OCI-LY1 (cell line): ENCODE measurements around the gene PDE4D.

Source experiments
- EZH2 ChIP-seq: fragments of 200-600 bp; sonication (generic), shearing (Covaris generic); IDR thresholded peaks from 2 replicates; pipeline ENCODE4 v1.8.0; 2017; ENCODE audit warnings: borderline replicate concordance, mixed run types, mild to moderate bottlenecking, antibody characterized with exemption, low read length, moderate library complexity, mixed read lengths
- TF ChIP-seq, protein P1 (sequence below): fragments of 200-600 bp; sonication (generic), shearing (Covaris generic); IDR thresholded peaks from 2 replicates; pipeline ENCODE4 v1.5.1; 2017; ENCODE audit warnings: mild to moderate bottlenecking, antibody characterized with exemption, low read length, moderate library complexity, mixed read lengths

DNA sequence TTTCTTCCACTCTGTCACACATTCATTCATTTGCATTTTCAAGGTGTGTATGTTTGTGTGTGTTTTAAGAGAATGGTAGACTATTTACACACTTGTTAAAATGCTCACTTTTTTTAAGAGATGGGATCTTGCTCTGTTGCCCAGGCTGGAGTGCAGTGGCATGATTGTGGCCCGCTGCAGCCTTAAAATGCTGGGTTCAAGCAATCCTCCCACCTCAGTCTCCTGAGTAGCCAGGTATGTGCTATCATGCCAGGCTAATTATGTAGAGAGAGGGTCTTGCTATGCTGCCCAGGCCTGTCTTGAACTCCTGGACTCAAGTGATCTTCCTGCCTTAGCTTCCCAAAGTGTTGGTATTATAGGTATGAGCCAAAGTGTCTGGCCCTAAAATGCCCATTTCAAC, 173.5 kb downstream of the PDE4D start:
- TF ChIP-seq, protein P1, sequence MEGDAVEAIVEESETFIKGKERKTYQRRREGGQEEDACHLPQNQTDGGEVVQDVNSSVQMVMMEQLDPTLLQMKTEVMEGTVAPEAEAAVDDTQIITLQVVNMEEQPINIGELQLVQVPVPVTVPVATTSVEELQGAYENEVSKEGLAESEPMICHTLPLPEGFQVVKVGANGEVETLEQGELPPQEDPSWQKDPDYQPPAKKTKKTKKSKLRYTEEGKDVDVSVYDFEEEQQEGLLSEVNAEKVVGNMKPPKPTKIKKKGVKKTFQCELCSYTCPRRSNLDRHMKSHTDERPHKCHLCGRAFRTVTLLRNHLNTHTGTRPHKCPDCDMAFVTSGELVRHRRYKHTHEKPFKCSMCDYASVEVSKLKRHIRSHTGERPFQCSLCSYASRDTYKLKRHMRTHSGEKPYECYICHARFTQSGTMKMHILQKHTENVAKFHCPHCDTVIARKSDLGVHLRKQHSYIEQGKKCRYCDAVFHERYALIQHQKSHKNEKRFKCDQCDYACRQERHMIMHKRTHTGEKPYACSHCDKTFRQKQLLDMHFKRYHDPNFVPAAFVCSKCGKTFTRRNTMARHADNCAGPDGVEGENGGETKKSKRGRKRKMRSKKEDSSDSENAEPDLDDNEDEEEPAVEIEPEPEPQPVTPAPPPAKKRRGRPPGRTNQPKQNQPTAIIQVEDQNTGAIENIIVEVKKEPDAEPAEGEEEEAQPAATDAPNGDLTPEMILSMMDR: no peak
- no peak for TF ChIP-seq EZH2
